Loucy (cell line): ENCODE results near the gene LEPROT.

ENCODE experiments used
- CTCF ChIP-seq: fragments of 200-600 bp; sonication (generic); conservative IDR thresholded peaks from 2 replicates; pipeline ENCODE4 v1.5.1; 2014; ENCODE audit warnings: mild to moderate bottlenecking, antibody characterized with exemption, low read length
- EZH2phosphoT487 ChIP-seq: fragments of 200-600 bp; IDR thresholded peaks from 2 replicates; pipeline ENCODE4 v1.6.1; 2018; ENCODE audit warnings: antibody characterized with exemption, mild to moderate bottlenecking, moderate library complexity, borderline replicate concordance

- TF ChIP-seq CTCF (0 out of 2 replicates have a peak, but pooled peaks have one; percentile 12), EZH2phosphoT487 (no peak)
These were observed 2.1 kb downstream of the LEPROT start for GRCh38 chr1:65422241-65423203.
